ENCODE data around the gene RD3L. TPM values are rescaled to one million over a fixed set of nuclear protein-coding genes. Genes with fewer than 3 reads are reported as not detected.
"Not testable (repeated sequence)": the region's sequence is repeated elsewhere in the genome, so short reads cannot be mapped to it uniquely, and the experiment has no call there.

The RD3L gene
- total RNA-seq, 1 experiment from 2014 or later, result not detected

DNA sequence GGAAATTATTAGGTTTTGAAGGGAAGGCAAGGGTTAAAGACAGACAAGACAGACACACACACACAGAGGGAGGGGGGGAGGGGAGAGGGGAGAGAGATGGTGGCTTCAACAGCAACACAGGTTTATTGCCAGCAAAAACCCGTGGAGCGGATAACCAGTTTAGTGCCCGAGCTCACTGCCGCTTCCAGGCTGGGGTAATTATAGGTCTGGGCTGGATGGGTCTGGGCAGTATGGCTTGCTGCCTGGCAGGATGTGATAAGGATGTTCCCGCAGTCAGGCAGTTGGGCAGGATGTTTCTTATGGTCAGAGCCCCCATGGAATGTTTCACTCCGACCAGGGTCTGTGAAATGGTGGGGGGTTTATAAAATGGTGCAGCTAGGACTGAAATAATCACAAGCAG is 18.5 kb downstream of the RD3L start:
- Histone ChIP-seq H3K9ac (ENCODE audit: extremely low read depth, insufficient read length, low read length) (no peak overlapping the region), H3K9me3 (ENCODE audit: control insufficient read depth, low read depth, low read length) (no peaks in the 10 kb centered on the region), H3K4me1 (ENCODE audit: insufficient read depth, low read length) (no peaks in the 10 kb centered on the region), H4K20me1 (ENCODE audit: control insufficient read depth, insufficient read depth, insufficient read length) (no peaks in the 10 kb centered on the region), H2BK120ac (ENCODE audit: low read depth, low read length, poor library complexity, severe bottlenecking) (no peak overlapping the region), H3T11ph (ENCODE audit: low read length) (no peak overlapping the region), H3K27ac (ENCODE audit: insufficient read length, low read depth, low read length) (no peak overlapping the region), H2AFZ (ENCODE audit: low read length) (peak overlapping the region; percentile 42), H3K27me3 (ENCODE audit: insufficient read depth, low read length) (no peaks in the 10 kb centered on the region), H3K4ac (ENCODE audit: low read depth, low read length) (no peak overlapping the region), H3K56ac (ENCODE audit: insufficient read length, low read depth, low read length) (no peak overlapping the region), H2BK12ac (ENCODE audit: insufficient read length, low read depth, low read length) (no peak overlapping the region), H2BK5ac (ENCODE audit: insufficient read length, low read length) (no peak overlapping the region), H2BK20ac (ENCODE audit: low read depth, low read length, poor library complexity, severe bottlenecking) (no peak overlapping the region), H3K14ac (ENCODE audit: insufficient read depth, low read length) (no peak overlapping the region; the same call in 1 of the 2 replicates), H3K18ac (ENCODE audit: insufficient read length, low read depth, low read length) (no peak overlapping the region), H4K8ac (replicated peaks; ENCODE audit: insufficient read length, low read depth, low read length) (no peak overlapping the region), H4K5ac (ENCODE audit: insufficient read length, low read depth, low read length) (no peak overlapping the region), H2BK15ac (ENCODE audit: low read depth, low read length) (no peak overlapping the region), H4K91ac (ENCODE audit: insufficient read length, low read depth, low read length) (no peak overlapping the region), H3K79me1 (ENCODE audit: insufficient read depth, low read depth, low read length, poor library complexity, severe bottlenecking) (peaks cover 3% of the 10 kb centered on the region), H3K23me2 (ENCODE audit: insufficient read length, low read depth, low read length, poor library complexity, severe bottlenecking) (peaks cover 8% of the 10 kb centered on the region), H2AK5ac (ENCODE audit: insufficient read length, low read length) (no peak overlapping the region), H3K79me2 (ENCODE audit: insufficient read depth, low read length) (peaks cover 4% of the 10 kb centered on the region; the same call in 1 of the 2 replicates), H3K4me2 (ENCODE audit: insufficient read depth, insufficient read length, low read length) (no peak overlapping the region), H3K23ac (ENCODE audit: insufficient read length, low read depth, low read length) (no peak overlapping the region)
- Mint-ChIP-seq H3K9me3 (peaks cover 0 to under 1% of the 10 kb centered on the region in 2 experiments; a peak in 2 of 5 replicates), H3K36me3 (ENCODE audit: insufficient read depth in 1 of 3, low read depth in 3 of 3) (peaks cover 0 to 4% (median 0%) of the 10 kb centered on the region in 3 experiments; a peak in 3 of 7 replicates), H3K27ac (no peak overlapping the region), H3K4me1 (peaks cover 7 to 11% of the 10 kb centered on the region in 2 experiments; a peak in 2 of 4 replicates), H3K27me3 (ENCODE audit: low read depth) (peaks cover 4% of the 10 kb centered on the region; the same call in 1 of the 2 replicates), H3K4me3 (no peak overlapping the region)
- no peak for DNase-seq
- WGBS (ENCODE audit: extremely low coverage, insufficient read length, low lambda C conversion rate), result no CpG with 5 or more reads among the region's 6 CpGs
- TF ChIP-seq, protein P1, sequence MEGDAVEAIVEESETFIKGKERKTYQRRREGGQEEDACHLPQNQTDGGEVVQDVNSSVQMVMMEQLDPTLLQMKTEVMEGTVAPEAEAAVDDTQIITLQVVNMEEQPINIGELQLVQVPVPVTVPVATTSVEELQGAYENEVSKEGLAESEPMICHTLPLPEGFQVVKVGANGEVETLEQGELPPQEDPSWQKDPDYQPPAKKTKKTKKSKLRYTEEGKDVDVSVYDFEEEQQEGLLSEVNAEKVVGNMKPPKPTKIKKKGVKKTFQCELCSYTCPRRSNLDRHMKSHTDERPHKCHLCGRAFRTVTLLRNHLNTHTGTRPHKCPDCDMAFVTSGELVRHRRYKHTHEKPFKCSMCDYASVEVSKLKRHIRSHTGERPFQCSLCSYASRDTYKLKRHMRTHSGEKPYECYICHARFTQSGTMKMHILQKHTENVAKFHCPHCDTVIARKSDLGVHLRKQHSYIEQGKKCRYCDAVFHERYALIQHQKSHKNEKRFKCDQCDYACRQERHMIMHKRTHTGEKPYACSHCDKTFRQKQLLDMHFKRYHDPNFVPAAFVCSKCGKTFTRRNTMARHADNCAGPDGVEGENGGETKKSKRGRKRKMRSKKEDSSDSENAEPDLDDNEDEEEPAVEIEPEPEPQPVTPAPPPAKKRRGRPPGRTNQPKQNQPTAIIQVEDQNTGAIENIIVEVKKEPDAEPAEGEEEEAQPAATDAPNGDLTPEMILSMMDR (conservative IDR thresholded peaks at IDR 0.05), result no peak

DNA sequence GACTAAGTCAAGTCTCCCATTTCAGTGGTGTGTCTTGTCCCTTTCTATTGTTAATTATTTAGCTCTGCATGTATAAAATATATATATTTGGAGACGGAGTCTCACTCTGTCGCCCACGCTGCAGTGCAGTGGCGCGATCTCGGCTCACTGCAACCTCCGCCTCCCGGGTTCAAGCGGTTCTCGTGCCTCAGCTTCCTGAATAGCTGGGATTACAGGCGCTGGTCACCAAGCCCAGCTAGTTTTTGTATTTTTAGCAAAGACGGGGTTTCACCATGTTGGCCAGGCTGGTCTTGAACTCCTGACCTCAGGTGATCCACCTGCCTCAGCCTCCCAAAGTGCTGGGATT is 20.5 kb downstream of the RD3L start:
- H3K9ac ChIP-seq (ENCODE audit: extremely low read depth, insufficient read length, low read length); H3K23me2 ChIP-seq (ENCODE audit: insufficient read length, low read depth, low read length, poor library complexity, severe bottlenecking); H3K79me2 ChIP-seq (ENCODE audit: insufficient read depth, low read length); DNase-seq; H4K91ac ChIP-seq (ENCODE audit: insufficient read length, low read depth, low read length); H2BK15ac ChIP-seq (ENCODE audit: low read depth, low read length); H4K5ac ChIP-seq (ENCODE audit: insufficient read length, low read depth, low read length); H2BK20ac ChIP-seq (ENCODE audit: low read depth, low read length, poor library complexity, severe bottlenecking); H3K9me3 Mint-ChIP-seq; H2BK120ac ChIP-seq (ENCODE audit: low read depth, low read length, poor library complexity, severe bottlenecking); H4K20me1 ChIP-seq (ENCODE audit: control insufficient read depth, insufficient read depth, insufficient read length); H3K23ac ChIP-seq (ENCODE audit: insufficient read length, low read depth, low read length); H3K27me3 ChIP-seq (ENCODE audit: insufficient read depth, low read length); H3K79me1 ChIP-seq (ENCODE audit: insufficient read depth, low read depth, low read length, poor library complexity, severe bottlenecking); H3K4me1 ChIP-seq (ENCODE audit: insufficient read depth, low read length); H3K4ac ChIP-seq (ENCODE audit: low read depth, low read length); H3K18ac ChIP-seq (ENCODE audit: insufficient read length, low read depth, low read length); H4K8ac ChIP-seq (replicated peaks; ENCODE audit: insufficient read length, low read depth, low read length); H3T11ph ChIP-seq (ENCODE audit: low read length); H3K9me3 ChIP-seq (ENCODE audit: control insufficient read depth, low read depth, low read length); H3K56ac ChIP-seq (ENCODE audit: insufficient read length, low read depth, low read length); H3K27ac Mint-ChIP-seq; H2BK12ac ChIP-seq (ENCODE audit: insufficient read length, low read depth, low read length); H3K36me3 Mint-ChIP-seq (ENCODE audit: insufficient read depth in 1 of 3, low read depth in 3 of 3); H2BK5ac ChIP-seq (ENCODE audit: insufficient read length, low read length); H2AK5ac ChIP-seq (ENCODE audit: insufficient read length, low read length); H3K27ac ChIP-seq (ENCODE audit: insufficient read length, low read depth, low read length); H3K14ac ChIP-seq (ENCODE audit: insufficient read depth, low read length); H3K27me3 Mint-ChIP-seq (ENCODE audit: low read depth): not testable (repeated sequence)
- peak overlapping the region; percentile 66 to 92 for H3K4me3 Mint-ChIP-seq
- H3K4me1 Mint-ChIP-seq, result peaks cover 7 to 11% of the 10 kb centered on the region in 2 experiments; a peak in 2 of 4 replicates
- H3K4me2 ChIP-seq (ENCODE audit: insufficient read depth, insufficient read length, low read length), result peak overlapping the region; percentile 100
- no CpG with 5 or more reads among the region's 12 CpGs for WGBS (ENCODE audit: extremely low coverage, insufficient read length, low lambda C conversion rate)
- H2AFZ ChIP-seq (ENCODE audit: low read length), result peak overlapping the region; percentile 95

All from H9 (cell line).